HG03442 (cell line): ENCODE results near the gene CCDC69.
"Not testable (repeated sequence)": the region's sequence is repeated elsewhere in the genome, so short reads cannot be mapped to it uniquely, and the experiment has no call there.

Source experiments
- ATAC-seq: cut with Tn5 transposase; IDR thresholded peaks from one replicate; pipeline ENCODE4 v1.9.1; 2021; ENCODE audit warnings: mild to moderate bottlenecking, moderate library complexity; ENCODE audit not compliant: unreplicated experiment

The CCDC69 gene

GRCh38 chr5:151197291-151197600, 26.6 kb downstream of the CCDC69 start:
- not testable (repeated sequence) for ATAC-seq

- ATAC-seq: peak; percentile 96
Observed at GRCh38 chr5:151196556-151197290, 27.2 kb downstream of the CCDC69 start.

DNA sequence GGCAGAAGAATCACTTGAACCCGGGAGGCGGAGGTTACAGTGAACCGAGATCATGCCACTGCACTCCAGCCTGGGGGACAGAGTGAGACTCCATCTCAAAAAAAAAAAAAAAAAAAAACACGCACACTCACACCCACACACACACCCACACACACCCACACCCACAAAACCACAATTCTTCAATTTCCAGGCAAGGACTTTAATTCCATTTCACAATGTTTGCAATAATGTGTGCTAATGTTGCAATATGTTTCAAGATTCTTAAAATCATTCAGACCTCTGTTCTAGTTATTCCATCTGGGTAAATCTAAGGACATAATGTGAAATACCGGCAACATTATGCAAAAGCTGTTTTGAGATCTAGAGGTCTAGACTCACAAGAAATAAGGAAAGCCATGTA, 28.3 kb downstream of the CCDC69 start:
- no peak for ATAC-seq

- no peak for ATAC-seq
Observed at GRCh38 chr5:151192626-151193025, 31.3 kb downstream of the CCDC69 start.

GRCh38 chr5:151191661-151192060, 32.2 kb downstream of the CCDC69 start:
- ATAC-seq: no peak

GRCh38 chr5:151189151-151189550, 34.7 kb downstream of the CCDC69 start:
- no peak for ATAC-seq

DNA sequence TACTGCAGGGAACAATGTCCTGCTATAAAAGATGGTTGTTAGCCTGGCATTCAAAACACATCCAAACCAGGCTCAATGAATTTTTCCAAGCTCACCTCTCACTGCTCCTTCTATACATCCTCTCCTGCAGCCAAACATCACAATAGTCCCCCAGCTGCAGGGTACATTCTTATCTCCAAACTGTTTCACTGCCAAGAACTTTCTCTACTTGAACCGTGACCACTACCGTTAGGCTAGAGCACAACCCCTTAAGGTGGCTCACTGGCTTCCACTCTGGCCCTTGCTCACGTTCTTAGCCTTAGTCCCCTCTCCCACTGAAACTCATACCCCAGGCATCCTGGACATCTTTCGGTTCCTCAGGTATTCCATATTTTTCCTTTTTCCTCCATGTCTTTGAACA, 37.4 kb downstream of the CCDC69 start:
- ATAC-seq: no peak

- no peak for ATAC-seq
Observed at GRCh38 chr5:151186052-151186451, 37.8 kb downstream of the CCDC69 start.

DNA sequence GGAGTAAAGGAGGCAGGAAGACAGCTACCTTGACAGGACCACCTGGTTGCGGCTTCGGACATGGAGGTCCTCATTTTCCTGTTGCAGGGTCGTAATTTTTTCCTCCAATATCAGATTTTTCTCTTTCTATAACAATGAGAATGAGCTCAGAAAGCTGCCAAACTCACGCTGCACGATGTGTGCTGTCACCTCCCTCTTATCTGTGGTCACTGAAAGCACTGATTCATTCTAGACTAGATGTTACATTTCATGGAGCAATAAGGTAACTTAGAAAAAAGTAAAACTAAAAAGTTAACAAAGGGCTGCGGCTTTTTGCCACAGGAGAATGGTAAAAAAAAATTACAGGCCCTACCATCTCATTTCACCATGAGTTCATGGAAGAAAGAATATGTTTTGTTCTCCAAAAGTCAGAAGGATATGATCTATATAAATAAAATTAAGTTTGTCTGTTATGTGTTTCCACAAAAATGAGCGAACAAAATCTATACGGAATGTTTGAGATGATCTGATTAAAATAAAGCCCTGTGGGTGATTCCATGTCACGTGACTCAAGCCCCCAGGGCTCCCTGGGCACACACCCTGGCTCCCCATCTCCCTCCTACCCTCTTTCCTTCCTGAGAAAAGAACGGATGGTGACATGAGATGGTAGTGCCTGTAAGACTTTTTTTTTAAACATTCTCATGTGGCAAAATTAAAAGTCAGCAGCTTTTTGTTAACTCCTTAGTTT, 39.4 kb downstream of the CCDC69 start:
- ATAC-seq: no peak

- no peak for ATAC-seq
Observed at GRCh38 chr5:151183456-151184245, 40.2 kb downstream of the CCDC69 start.

GRCh38 chr5:151182976-151183375, 40.9 kb downstream of the CCDC69 start:
- ATAC-seq: no peak

DNA sequence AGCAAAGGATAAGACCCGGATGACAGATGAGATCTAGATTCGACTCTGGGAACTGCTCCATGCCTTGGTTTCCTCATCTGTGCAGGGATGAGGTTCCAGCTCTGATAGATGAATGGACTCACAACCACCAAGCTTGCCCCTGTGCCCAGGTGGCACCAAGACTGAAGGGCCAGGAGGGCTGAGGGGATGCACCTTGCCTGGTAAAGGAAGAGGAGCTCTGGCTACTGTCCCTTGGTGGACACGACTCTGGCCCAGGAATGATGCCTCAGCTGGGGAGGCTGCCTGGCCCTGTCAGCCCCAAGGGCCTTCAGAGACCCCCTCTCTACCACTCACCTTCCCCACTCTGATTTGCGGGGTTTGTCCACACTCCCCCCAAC, 41.4 kb downstream of the CCDC69 start:
- no peak for ATAC-seq

DNA sequence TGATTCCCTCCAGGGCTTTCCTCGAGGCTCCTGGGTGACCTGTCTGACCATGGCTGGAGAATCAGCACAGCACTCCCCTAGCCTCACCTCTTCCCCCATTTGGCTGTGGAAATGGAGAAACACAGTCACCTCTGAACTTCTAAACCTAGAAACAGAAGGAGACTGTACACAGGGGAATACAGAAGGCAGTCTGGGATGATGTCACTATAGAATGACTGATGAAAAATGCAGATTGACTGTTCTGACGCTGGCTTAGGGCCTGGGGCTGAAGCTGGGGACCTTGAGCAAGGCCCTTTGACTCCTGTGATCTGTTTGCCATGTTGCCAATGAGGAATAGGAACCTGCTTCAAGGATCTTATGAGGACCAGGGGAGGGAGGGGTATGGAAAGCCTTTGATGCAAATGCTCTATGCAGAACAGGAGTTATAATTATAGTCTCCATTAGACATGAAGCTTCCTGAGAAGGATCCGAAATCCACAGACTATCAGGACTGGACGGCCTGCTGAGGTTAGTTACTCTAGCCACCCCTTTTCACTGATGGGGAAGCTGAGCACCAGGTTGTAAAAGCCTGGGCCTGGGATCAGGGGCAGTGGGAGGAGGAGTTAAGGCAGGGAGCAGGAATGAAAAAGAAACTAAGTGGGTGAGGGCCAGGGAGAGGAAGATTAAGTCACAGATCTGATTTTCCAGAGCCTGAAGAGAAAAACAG, 41.9 kb downstream of the CCDC69 start:
- no peak for ATAC-seq

DNA sequence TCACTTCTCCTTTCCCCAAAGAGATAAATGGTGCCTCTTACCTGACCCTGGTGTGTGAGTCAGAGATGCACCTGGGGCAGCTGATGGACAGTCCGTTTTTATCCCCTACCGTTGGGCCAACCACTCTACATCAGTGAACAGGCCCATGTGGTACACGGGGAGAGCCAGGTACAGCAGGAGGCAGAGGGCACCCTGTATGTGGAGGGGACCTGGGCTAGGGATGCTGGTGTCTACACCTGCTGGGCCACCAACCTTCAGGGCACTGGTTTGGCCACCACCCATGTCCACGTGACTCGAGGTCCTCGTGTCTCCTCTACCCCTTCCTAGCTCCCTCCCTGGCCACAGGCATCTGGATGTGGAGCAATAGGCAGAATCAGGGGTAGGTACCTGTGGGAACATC, 43.6 kb downstream of the CCDC69 start:
- ATAC-seq: no peak

- no peak for ATAC-seq
Observed at GRCh38 chr5:151179489-151179840, 44.4 kb downstream of the CCDC69 start.

DNA sequence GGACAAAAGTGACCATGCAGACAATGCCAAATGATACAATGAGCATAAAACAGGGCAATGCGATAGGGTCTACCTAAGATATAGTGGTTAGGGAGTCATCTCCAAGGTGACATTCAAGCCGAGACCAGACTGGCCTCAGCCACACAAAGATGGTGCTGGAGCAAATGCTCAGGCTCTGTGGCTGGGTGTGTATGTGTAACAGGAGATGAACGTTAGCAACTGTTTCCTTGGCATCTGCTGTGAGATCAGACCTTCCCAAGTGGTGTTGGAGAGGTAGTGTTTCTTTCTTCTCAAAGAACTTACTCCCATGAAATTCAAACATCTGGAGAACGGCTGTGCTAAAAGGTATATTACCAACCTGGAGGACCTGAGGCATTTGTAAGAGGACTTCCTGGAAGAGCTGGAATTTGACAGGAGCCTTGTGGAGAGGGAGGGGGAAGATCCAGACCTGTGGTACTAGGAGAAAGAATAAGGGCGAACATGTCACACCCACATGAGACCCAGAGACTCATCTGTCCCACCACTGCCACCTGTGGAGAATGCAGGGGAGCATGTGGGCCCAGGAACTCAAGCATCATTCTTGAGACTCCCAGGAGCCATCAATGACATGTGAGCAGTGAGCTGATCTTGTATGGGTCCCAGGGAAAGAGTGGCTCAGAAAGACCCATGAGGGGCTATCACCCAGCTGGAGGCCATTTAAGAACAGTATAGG, 45.0 kb downstream of the CCDC69 start:
- no peak for ATAC-seq

GRCh38 chr5:151178372-151178771, 45.5 kb downstream of the CCDC69 start:
- no peak for ATAC-seq

GRCh38 chr5:151176268-151176667, 47.6 kb downstream of the CCDC69 start:
- not testable (repeated sequence) for ATAC-seq

- no peak for ATAC-seq
Observed at GRCh38 chr5:151174612-151175101, 49.2 kb downstream of the CCDC69 start.
